ENCODE measurements around the gene SPEF2.

SPEF2 gene

DNA sequence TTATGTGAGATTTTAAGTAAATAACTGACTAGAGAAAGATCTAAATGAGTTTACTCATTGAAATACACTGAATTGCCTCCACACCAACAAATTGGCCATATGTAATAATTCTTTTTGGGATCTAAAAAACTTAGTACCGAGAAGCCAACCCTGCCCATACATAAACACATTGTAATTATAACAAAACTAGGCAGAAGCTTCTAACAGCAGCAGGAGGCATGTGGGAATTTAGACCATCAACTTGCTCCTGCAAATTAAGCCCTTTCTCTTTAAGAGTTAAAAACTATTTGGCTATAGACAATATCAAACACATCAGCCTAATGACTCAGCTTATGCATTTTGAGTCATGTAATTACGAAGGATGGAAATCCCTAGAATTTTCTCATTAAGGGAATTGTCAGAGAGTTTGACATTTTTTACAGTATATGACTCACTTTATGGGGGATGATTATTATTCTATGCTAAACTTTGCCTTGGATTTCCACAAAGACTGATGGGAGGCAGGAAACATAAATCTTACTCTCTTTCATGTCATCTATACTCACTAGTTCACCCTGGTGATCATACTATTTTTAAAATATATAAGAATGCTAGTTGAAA is 240.0 kb downstream of the SPEF2 start:
- DNase-seq: no peak

GRCh38 chr5:35859101-35859661 is 241.5 kb downstream of the SPEF2 start:
- DNase-seq: no peak

DNA sequence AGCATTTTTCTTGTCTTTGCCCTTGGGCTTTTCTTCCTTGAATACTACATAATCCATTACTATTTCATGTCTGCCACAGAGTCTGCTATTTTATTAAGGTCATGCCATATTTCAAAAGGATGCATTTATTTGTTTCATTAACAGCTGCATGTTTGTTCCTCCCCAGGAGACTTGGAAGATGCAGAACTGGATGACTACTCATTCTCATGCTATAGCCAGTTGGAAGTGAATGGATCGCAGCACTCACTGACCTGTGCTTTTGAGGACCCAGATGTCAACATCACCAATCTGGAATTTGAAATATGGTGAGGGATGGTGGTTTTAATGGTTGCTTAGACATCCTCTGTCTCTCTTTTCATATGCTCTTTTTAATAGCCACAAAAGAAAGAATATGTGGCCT is 243.0 kb downstream of the SPEF2 start:
- no peak for DNase-seq

DNA sequence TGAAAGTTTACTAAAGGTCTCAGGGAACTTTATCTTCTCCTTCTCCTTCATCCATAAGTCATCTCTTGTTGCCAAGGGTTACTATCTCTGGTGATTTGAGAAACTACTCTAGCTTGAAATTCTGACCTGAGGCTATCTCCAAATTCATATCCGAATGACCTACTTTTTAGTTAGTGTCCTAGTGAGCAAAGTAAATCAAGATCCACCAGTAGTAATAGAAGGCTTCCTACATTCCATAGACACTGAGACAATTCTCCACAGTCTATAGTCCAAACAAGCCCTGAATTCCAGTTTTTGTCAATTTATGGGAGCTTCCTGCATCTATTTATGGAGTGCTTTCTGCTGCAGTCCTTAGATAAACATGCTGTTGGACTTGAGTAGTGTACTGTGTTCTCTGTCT is 244.1 kb downstream of the SPEF2 start:
- no peak for DNase-seq

- DNase-seq: no peak
Observed at GRCh38 chr5:35862126-35862525, 244.5 kb downstream of the SPEF2 start.

GRCh38 chr5:35863159-35863558 is 245.5 kb downstream of the SPEF2 start:
- DNase-seq: no peak

All from NCI-H1694 (cell line).